ENCODE results near the gene OR8B3. TPM values are rescaled to one million over a fixed set of nuclear protein-coding genes. Genes with fewer than 3 reads are reported as not detected.

OR8B3 gene, protein sequence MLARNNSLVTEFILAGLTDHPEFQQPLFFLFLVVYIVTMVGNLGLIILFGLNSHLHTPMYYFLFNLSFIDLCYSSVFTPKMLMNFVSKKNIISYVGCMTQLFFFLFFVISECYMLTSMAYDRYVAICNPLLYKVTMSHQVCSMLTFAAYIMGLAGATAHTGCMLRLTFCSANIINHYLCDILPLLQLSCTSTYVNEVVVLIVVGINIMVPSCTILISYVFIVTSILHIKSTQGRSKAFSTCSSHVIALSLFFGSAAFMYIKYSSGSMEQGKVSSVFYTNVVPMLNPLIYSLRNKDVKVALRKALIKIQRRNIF
- total RNA-seq = not detected

GRCh38 chr11:124398924-124399323 is at the start of gene OR8B3:
Gene OR8B3, minus strand, starts transcription at chr11:124399024. Its CDS starts 1,673 bp downstream, at chr11:124397351.

GRCh38 chr11:124445646-124446150 is 46.9 kb upstream of the OR8B3 start, which contains the start of gene OR8B8:
Gene OR8B8, minus strand, starts transcription at chr11:124445696. Its CDS starts 4,611 bp downstream, at chr11:124441085.

DNA sequence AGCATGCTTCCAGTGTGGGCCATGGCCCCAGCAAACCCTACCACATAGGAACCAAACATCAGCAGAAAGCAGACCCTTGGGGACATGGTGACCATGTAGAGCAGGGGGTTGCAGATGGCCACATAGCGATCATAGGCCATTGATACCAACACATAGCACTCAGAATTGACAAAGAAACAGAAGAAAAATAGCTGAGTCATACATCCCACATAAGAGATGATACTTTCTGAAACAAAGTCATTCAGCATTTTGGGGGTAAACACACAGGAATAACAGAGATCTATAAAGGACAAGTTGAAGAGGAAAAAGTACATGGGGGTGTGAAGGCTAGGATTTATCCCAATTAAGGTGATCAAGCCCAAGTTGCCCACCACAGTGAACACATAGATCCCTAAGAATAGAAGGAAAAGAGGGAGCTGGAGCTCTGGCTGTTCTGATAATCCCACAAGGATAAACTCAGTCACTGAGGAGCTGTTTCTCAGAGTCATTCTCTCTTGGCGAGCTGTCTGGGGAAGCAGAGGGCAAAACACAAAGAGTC is 25.6 kb upstream of the OR8B3 start, which contains the start of gene OR8B4:
TSS of gene OR8B4 (minus strand) at position 488 of the 538 bp plus-strand sequence. CDS start at position 488, 0 bp downstream.

DNA sequence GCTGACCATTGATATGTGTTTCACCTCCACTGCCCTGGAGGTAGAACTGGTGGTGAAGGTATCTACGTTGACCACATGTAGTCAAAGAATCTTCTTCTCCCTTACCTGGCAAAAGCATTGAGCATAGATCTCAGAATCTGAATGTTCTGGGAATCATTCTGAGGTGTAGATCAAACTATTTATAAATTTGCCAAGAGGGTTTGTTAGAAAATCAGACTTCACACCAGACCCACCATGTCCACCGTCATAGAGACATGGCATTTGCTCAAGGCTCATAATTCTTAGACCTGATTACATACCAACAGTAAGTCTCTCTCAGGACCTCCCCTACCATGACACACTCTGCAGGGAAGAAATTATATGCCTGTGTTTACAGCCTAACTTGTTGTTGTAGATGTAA is 14.4 kb downstream of the OR8B3 start, which contains the start of gene OR8B2:
TSS of gene OR8B2 (minus strand) at position 101 of the 400 bp plus-strand sequence. CDS start 1,156 bp downstream, outside the sequence.

Other genes starting within 250 kb of the OR8B3 start
- gene OR10D3, start 215.7 kb downstream of the OR8B3 start, total RNA-seq = not detected
- not detected for gene OR8G1, start 157.9 kb downstream of the OR8B3 start, total RNA-seq
- not detected for gene OR8G5, start 142.6 kb downstream of the OR8B3 start, total RNA-seq
- not detected for gene OR8D1, start 85.1 kb downstream of the OR8B3 start, total RNA-seq
- not detected for gene OR8D2, start 78.8 kb downstream of the OR8B3 start, total RNA-seq
- gene OR8B2, start 14.5 kb downstream of the OR8B3 start, total RNA-seq = not detected
- not detected for gene OR8B4, start 25.8 kb upstream of the OR8B3 start, total RNA-seq
- gene OR8B8, start 46.7 kb upstream of the OR8B3 start, total RNA-seq = not detected
- not detected for gene OR8B12, start 144.6 kb upstream of the OR8B3 start, total RNA-seq
- not detected for gene OR8A1, start 171.0 kb upstream of the OR8B3 start, total RNA-seq
- not detected for gene PANX3, start 212.4 kb upstream of the OR8B3 start, total RNA-seq
- 50.1 TPM for gene TBRG1, start 223.8 kb upstream of the OR8B3 start, total RNA-seq